AG10803 (cell line): Measurements from ENCODE around the gene XRCC3.

Experiments used
- DNase-seq: peaks from one replicate; pipeline ENCODE4 v3.0.0; 2010; ENCODE audit warnings: low read depth
- H3K4me3 ChIP-seq: 2 replicates; pipeline ENCODE4 v1.5.1; 2011; ENCODE audit warnings: mild to moderate bottlenecking, low read length, control low read depth
- CTCF ChIP-seq: conservative IDR thresholded peaks from 2 replicates; pipeline ENCODE4 v1.5.1; 2011; ENCODE audit warnings: mild to moderate bottlenecking, low read length, control low read depth, inconsistent platforms

The XRCC3 gene

GRCh38 chr14:103700753-103701490 is 14.3 kb downstream of the XRCC3 start:
- H3K4me3 ChIP-seq, result no peak overlapping the region
- DNase-seq, result no peak
- TF ChIP-seq CTCF, result no peak

DNA sequence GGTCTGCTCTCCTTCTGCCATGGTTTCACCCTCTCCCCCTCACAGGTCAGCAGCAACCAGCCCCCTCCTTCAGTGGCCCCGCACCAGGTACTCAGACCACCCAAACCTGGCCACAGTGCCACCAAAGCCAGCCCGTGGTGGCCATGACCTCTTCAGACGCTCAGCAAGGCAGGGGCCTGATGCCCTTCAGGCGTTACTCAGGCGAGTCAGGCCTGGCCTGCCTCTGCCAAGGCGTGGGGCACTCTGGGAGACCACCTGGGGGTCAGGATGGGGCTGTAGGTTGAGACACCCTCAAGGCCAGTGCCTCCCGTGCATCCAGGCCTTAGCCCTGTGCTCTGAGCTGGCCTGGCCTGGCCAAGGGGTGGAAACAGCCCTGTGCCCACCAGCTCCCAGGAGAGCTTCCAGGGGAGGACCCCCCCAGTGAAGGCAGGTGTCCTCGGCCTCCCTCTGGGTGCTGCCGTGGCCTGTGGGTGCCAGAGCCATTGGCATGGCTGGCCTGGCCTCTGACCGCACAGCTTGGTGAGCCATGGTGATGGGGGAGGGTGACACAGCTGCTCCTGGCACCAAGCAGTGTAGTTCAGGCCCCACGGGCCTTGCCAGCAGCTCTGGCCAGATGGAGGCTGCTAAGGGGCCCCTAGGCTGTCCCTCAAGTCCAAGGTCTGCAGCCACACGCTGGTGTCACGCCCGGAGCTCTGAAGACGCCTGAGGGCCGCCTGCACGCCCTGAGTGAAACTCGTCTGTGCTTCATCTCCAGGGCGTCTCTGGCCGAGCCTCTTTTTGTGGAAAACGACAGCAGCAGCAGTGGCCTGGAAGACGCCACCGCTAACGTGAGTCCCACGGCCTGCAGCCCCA is 15.1 kb downstream of the XRCC3 start:
- H3K4me3 ChIP-seq, result no peak overlapping the region
- no peak for TF ChIP-seq CTCF
- no peak for DNase-seq

- H3K4me3 ChIP-seq, result no peak overlapping the region
- no peak for DNase-seq
- no peak for TF ChIP-seq CTCF
These were observed 16.0 kb downstream of the XRCC3 start for GRCh38 chr14:103699261-103699661.

GRCh38 chr14:103698380-103699260 is 16.6 kb downstream of the XRCC3 start:
- TF ChIP-seq CTCF, result no peak
- no peak for DNase-seq
- H3K4me3 ChIP-seq, result no peak overlapping the region

- TF ChIP-seq CTCF, result no peak
- H3K4me3 ChIP-seq, result no peak overlapping the region
- DNase-seq, result no peak
These were observed 17.5 kb downstream of the XRCC3 start for GRCh38 chr14:103697603-103698379.

DNA sequence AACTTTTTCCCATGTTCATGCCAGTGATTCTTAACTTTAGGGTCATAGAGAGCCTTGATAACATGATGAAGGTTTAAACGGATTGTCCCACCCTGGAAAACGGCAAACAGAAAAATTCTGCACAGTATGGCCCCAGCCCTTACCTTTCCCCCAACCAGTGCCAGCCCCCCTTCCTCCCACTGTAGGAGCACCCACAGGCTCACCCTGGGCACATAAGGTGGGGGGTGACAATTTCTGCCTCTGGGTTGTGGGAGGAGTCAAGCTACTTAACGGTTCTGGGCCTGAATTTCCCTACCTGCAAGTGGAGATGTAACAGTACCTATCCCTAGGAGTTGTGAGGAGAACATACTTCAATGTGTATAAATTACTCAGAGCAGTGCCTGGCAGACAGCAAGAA is 18.0 kb downstream of the XRCC3 start:
- H3K4me3 ChIP-seq, result no peak overlapping the region
- DNase-seq, result no peak
- TF ChIP-seq CTCF, result no peak
